Fibroblast of skin of left biceps (primary cell): ENCODE results near the gene ARHGAP45.

Experiments
- DNase-seq, 2 experiments: peaks; one replicate each; pipeline ENCODE4 v3.0.0-alpha.2; 2013; ENCODE audit warnings: low read depth in 2 of 2

ARHGAP45 gene

DNA sequence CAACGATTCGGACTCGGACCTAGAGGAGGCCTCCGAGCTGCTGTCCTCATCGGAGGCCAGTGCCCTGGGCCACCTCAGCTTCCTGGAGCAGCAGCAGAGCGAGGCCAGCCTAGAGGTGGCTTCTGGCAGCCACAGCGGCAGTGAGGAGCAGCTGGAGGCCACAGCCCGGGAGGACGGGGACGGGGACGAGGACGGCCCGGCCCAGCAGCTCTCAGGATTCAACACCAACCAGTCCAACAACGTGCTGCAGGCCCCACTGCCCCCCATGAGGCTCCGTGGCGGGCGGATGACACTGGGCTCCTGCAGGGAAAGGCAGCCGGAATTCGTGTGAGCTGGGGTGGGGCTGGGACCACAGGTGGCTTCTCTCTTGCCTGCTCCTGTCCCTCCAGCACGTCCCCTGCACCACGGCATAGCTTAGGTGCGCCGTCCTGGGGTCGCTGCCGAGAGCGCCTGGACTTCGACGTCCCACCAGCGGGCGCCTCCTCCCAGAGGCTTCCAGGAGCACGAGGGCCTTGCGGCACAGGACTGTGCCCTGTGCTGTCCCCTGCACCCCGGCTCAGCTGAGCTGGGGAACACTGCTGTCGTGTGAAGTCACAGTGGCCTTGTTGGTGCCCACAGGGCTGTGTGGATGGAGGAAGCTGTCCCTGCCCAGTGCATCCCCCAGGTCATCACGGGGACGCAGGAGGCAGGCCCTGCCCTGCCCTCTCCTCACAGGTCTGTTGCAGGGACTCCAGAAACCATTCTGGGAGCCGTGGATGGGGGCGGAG is 18.9 kb downstream of the ARHGAP45 start:
- DNase-seq = no peak

DNA sequence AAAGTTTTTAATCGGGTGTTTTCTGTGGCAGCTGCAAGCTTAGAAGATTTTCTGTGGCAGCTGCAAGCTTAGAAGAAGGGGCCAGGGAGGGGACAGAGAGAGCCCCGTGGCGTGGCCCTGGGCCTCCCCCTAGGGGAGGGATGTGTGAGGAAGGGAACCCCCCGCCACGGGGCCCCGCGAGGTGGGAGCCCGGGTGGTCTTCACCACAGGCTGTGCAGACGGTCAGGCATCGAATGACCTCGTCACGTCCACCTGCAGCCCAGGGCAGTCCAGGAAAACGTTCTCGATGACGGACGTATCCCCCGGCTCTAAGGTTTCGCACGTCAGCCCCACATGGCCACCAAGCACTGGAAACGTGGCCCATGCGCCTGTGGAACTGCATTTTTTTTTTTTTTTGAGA is 19.6 kb downstream of the ARHGAP45 start:
- no peak for DNase-seq

DNA sequence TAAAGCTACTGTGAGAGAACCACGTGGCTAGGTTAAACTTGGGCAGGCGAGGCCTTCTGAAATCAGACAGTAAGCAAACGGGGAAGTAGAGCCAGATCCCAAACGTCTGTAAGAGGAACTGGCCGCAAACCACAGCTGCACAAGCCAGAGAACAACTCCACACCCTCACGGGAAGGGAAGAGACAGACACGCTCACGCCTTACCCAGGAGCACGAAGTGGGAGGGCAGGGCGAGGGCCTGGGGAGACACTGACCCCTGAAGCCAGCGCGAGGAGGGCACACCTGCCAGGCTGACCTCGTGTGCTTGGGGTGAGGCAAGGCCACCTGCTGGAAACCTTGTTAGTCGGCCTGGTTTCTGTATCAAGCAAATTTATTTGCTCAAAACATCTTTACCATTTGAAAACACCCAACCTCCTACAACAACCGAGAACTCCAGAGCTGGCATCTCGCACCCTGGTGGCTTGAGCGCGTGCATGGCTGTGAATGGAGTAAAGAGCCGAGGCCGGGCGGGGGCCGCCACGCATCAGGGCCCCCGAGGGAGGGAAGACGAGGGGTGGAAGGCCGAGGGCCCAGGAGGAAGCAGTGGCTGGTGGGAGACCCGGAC is 20.9 kb downstream of the ARHGAP45 start:
- DNase-seq = no peak

DNA sequence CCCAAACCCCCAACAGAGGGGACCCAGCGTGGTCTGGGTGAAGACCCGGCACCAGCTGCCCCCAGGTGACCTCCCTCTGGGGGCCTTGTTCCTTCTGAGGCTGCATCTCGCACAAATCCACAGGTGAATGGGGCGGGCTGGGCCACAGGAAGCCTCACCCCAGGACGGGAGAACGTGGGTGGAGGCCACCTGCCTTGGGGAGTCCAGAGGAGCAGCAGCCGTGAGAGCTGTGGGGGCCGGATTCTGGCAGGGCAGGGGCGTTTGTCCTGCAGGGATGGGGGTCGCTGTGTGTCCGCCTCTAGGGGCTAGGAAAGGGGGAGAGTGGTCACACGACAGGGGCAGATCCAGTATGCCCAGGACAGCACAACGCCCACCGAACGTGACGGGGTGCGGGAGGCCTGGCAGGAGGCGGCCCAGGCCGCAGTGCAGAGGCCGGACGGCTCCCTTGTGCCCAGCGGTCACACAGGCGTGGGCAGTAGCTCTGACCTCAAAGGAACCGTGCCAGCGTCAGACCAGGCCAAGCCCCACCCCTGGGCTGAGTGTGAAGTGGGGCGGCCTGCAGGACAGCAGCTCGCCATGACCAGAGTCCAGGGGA is 21.5 kb downstream of the ARHGAP45 start:
- DNase-seq = no peak

DNA sequence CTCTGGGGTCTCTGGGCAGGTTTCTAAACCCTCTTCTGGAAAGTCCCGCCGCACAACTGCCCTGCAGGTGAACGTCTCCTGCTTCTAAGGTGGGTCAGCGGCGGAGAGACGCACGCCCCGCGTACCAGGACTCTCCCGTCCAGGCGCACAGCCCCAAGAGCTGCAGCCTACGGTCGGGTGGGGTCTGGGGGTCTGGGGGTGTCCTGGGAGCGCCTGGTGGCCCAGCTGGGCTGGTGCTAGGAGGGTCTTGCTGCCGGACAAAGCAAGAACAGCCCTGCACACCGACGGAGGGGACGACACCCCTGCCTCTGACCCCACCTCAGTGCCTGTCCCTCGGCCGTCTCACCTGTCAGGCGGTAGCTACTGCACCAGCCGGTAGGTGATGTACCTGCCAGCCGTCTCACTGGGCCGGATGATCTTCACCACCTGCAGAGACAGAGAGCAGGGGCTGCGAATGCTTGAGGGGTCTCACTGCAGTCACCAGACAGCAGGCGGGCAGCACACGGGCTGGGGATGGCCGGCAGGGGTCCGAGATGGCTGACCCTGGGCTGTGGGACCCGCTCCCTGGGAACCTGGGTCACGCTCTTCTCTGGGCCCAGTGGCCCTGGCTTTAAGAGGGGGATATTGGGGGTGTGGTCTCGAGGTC is 22.3 kb downstream of the ARHGAP45 start:
- DNase-seq = no peak

DNA sequence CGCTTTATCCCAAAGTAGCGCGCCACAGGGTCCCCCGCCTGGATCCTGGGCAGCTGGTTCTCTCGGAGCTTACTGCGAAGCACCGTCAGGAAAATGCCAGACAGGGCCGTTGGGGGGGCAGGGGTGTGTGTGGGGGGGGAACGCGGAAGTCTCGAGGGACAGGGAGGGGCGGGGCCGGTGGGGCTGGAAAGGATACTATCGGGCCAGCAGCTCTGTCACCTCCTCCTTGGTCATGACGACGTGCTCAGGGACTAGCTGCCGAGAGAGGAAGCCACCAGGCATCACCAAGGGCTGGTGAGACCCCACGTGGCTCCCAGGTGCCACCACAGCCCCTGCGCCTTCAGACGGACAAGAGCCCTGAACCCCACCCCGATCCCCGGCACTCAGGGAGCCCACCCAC is 22.9 kb downstream of the ARHGAP45 start:
- no peak for DNase-seq

DNA sequence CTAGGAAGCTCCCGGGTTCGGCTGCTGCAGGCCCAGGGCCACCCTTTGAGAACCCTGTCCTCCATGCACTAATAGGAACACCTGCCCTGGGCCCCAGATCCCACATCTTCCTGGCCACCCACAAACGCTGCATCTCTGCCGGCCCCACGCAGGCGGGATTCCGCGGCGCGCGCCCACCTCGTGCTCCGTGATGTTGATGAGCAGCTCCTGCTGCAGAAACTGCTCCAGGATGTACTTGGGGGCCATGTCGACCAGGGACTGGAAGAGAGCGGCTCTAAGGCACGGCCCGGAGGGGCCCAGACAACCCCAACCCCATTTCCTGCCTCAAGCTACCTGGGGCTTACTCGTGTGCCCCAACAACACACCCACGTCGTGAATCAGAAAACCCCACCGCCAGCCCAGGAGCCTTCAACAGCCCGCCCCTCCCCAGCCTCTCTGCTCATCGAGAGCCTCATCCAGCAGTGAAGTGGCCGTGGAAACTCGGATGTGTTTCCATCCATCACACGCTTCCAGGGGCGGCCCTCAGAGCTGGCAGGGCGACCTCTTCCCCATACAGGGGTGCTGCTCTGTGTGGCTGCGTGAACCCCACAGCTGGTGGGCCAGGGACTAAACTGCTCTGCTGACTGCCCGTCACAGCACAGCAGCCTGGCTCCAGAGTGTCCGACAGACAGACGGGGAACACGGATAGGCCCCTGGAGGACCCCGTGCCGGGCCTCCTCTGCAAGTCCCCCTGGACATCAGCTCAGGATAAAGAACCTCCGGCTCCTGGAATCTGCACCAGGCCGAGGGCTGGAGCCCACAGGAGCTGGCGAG is 24.0 kb downstream of the ARHGAP45 start:
- DNase-seq = no peak

DNA sequence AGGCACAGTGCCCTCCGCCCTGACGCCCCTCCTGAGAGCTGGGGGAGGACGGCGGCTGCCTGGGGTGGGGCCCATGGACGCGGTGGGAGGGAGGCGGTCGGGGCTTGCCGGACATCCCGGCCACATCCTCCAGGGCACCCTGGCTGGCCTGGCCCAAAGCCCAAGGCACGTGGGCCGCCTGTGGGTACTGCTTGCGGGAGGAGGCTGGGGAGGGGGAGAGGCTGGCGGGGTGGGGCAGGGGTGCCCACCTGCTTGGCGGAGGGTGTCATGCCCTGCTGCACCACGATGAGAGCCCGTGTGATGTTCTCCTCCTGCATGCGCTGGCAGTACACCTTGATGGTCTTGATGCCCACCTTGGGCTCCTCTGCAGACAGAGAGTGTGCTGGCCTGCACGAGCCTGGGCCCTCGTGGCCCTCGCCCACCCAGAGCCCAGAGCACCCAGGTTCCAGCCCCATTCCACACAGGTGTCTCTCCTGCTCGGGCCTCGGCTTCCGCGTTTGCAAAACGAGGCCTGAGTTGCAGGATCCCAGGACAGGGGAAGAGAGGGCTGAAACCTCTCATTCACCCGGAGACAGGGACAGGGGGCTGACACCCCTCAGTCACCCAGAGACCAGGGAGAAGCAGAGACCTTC is 24.7 kb downstream of the ARHGAP45 start:
- DNase-seq = no peak

DNA sequence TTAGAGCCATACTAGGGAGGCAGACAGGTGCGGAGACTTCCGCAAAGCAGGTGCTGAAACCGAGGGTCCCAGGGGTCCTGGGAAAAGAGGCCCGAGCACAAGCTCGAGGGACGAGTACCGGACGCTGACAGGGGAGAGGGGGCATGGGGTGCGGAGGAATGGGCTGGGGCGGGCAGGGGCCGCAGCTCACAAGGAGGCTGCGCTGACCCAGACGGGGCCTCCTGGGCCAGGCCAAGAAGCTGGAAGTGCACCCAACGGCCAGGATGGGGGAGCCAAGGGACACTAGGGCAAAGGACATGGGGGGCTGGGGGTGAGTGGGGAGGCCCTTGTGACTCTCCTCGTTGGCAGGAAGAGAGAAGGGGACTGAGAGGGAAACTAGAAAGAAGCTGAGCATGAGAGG is 26.4 kb downstream of the ARHGAP45 start:
- DNase-seq = no peak

DNA sequence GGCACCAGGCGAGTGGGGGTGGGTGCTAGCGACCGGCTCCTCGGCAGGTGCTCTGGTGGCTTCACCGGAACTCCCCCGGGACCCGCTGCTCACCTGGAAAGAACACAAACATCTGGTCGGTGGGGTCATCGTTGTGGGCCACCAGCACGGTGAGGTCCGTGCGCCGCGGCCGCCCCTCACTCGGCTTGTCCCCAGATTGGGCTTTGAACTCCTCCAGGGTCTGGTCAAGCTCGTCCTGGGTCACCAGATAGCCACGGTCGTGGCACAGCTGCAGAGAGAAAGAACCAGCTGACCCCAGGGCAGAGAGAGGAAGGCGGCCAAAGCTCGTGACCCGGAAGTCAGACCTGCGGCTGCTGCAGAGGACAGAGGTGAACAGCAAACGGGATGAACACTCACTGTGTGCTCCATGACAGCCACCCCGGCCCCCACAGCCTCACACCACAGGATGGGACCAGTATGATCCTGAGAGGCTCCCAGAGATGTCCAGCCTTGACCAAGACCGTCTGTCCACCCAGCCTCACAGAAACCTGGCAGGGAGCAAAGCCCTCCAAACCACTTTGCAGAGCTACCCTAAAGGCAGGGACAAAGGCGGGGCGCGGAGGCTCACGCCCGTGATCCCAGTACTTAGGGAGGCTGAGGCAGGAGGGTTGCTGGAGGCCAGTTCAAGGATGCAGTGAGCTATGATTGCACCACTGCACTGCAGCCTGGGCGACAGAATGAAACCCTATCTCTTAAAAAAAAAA is 27.0 kb downstream of the ARHGAP45 start:
- DNase-seq = no peak

DNA sequence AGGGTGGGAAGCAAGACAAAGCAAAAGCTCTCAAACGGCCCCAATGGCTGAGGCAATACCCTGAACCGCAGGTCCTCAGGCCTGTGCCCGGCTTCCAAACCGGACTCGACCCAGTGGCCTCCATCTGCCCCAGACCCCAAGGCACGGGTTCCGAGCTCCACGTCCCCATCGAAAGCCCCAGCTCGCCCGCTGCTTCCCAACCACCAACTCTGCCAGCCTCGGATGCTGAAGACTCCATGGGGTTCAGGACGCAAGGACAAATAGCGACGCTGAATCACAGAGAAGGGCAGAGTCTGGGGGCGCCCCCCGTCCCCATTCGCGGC is 27.6 kb downstream of the ARHGAP45 start:
- no peak for DNase-seq

DNA sequence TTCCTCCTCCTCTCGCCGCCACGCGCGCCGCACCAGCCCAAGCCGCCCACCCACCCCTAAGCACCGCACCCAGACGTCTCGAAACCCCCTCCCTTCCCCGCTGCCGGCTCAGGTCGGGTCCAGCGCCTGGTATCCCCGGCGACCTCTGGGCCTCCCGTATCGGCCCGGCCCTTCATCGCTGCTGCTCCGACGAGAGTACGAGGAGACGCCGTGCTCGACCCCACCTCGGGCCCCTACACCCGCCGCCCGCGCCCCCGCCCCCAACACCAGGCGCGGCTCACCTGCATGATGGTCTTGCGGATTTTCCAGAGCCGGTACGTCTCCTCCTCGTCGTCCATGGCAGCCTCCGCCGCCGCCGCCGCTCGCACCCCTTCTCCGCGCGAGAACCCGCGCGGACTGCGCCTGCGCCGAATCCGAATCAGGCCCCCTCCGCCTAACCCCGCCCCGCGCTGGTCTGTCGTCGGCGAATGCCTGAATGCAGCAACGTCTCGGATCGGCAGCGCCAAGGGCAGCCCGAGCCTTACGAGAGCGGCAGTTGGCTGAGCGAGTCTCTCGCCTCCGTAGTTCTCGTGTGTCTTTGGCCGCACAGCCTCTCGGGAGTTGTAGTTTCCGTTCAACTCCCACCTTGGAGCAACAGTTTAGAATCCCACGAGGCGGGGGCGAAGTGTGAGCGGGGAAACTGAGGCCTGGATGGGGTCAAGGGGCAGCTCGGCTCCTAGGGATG is 28.2 kb downstream of the ARHGAP45 start, which contains the start of gene POLR2E:
POLR2E (minus strand) TSS at position 398 of the 724 bp plus-strand sequence; CDS start at position 338, 60 bp downstream.
- DNase-seq = peak; percentile 96 to 97

DNA sequence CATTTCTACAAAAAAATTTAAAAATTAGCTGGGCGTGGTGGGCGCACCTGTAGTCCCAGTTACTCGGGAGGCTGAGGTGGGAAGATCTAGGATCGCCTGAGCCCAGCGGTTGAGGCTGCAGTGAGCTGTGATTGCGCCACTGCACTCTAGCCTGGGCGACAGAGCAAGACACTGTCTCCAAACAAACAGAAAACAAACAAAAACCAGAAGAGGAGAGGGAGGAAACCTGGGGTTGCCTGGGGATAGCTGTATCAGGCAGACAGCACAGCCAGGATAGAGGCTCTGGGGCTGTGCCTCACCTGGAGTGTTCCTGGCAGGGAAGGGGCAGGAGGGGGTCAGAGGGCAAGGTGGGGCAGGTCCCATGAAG is 30.8 kb downstream of the ARHGAP45 start:
- DNase-seq = no peak

DNA sequence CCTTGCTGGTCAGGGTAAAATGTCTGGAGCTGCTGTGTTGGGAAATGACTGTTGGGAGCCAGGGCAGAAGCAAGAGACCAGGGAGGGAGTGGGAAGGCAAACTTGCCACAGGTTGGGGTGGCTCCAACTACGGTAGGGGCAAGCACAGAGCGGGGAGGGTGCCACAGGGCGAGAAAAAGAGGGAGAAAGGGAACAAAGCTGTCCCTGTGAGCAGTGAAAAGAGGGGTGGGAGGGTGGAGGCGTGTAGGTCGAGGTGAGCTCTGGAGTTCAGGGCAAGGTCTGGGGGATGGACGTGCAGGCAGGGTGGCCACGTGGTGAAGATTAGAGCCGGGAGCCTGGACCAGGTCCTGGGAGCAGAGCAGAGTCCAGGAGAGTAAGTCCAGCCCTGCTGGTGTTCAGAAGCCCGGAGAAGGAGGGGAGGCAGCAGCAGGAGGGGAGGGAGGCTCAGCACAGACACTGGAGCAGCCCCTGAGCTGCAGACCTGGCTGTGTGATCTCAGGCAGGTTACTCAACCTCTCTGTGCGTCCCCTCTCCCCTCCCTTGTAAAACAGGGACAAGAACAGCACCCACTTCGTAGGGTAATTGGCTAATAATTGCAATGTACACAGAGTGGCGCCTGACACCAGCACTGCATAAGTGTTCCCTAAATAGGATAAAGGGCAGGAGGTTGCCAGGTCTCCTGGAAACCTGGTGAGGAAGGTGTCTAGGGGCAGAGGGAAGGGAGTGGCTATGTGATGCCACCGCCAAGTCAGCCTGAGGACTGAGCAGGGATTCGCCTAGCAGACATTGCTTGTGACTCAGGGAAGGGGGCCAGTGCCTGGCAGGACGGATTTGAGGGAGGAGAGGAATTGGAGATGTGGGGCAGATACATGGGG is 31.4 kb downstream of the ARHGAP45 start:
- DNase-seq = no peak

DNA sequence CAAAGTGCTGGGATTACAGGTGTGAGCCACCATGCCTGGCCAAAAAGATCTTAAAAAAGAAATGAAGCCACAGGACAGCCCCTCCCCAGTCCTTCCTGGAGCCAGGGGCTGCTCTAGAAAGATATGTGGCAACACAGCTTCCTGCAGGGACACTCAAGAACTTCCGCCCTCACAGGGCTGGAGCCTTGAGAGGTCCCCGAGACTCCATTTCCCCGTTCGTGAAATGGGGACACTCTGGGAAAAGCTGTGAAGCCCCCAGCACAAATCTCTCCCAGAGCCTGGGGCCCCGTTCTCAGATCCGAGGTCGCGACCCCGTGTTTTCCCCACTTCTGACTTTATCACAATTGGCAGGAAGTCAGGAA is 34.4 kb downstream of the ARHGAP45 start:
- no peak for DNase-seq

DNA sequence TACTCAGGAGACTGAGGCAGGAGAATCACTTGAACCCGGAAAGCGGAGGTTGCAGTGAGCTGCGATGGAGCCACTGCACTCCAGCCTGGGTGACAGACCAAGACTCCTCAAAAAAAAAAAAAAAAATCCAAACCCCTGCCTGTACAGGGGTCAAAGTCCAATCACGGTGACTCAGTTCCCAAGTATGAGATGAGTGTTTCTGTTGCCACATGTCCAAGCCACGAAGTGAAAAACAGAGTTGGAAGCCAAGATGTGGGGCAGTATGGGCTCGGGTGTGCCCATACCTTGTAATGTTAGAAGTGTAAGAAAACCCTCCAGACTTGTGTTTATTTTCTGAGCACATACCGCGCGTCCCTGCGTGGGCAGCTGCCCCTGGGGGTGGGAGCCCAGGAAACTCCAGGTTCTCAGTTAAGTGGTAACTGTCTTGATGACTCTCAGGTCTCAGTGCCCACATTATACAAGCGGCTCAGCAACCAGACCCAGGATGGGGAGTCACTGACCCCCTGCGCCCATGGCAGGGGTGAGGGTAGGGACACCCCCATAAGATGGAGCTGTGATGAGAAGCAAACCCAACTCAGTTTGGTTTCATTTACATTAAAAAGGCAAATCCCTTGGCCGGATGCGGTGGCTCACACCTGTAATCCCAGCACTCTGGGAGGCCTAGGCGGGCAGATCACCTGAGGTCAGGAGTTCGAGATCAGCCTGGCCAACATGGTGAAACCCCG is 35.6 kb downstream of the ARHGAP45 start:
- peak; percentile 92 to 93 for DNase-seq

DNA sequence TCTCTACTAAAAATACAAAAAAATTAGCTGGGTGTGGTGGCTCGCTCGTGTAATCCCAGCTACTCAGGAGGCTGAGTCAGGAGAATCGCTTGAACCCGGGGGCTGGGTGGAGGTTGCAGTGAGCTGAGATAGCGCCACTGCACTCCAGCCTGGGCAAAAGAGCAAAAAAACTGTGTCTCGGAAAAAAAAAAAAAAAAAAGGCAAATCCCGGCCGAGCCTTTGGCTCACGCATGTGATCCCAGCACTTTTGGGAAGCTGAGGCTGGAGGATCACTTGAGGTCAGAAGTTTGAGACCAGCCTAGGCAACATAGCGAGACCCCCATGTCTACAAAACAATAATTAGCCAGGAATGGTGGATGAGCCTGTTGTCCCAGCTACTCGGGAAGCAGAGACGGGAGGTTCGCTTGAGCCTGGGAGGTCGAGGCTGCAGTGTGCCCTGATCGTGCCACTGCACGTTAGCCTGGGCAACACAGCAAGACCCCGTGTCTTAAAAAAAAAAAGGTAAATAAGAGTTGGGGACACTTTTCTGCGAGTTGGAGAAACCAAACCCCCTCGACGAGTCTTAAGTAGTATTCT is 36.3 kb downstream of the ARHGAP45 start:
- no peak for DNase-seq

DNA sequence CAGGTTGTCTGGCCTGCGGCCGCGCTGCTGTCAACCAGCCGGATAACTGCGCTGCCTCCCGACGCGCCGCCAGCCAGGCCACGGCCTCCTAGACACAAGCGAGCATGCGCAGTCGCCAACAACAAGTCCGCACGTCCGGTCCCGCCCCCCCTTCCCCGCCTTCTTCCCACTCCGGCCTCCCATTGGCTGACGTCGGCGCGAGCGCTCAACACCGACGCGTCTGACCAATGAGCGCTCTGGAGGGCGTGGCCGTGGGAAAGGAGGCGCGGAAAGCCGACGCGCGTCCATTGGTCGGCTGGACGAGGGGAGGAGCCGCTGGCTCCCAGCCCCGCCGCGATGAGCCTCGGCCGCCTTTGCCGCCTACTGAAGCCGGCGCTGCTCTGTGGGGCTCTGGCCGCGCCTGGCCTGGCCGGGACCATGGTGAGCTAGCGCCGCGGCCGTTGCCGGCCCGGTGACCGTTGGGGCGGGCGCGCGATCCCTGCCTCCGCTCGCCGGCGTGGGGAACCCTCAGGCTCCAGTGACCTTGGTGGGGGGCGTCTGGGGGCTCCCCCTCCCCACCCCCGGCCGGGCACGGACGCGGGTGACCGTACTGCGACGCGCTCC is 36.8 kb downstream of the ARHGAP45 start, which contains the start of gene GPX4:
GPX4 (plus strand) TSS at position 287 of the 603 bp plus-strand sequence; CDS start at position 337, 50 bp downstream.
- DNase-seq = peak; percentile 98 to 99
